ENCODE data around the gene SZT2. TPM values are rescaled to one million over a fixed set of nuclear protein-coding genes. Genes with fewer than 3 reads are reported as not detected.

Gene SZT2
- total and polyA plus RNA-seq, 2 donors (not counting 1 experiment from before 2014, with no cell fraction given), result 7.1 to 26.9 TPM

- no peak for TF ChIP-seq EZH2 (IDR thresholded peaks at IDR 0.05; ENCODE audit: low read length, missing control alignments)
- TF ChIP-seq, protein P1, sequence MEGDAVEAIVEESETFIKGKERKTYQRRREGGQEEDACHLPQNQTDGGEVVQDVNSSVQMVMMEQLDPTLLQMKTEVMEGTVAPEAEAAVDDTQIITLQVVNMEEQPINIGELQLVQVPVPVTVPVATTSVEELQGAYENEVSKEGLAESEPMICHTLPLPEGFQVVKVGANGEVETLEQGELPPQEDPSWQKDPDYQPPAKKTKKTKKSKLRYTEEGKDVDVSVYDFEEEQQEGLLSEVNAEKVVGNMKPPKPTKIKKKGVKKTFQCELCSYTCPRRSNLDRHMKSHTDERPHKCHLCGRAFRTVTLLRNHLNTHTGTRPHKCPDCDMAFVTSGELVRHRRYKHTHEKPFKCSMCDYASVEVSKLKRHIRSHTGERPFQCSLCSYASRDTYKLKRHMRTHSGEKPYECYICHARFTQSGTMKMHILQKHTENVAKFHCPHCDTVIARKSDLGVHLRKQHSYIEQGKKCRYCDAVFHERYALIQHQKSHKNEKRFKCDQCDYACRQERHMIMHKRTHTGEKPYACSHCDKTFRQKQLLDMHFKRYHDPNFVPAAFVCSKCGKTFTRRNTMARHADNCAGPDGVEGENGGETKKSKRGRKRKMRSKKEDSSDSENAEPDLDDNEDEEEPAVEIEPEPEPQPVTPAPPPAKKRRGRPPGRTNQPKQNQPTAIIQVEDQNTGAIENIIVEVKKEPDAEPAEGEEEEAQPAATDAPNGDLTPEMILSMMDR (conservative IDR thresholded peaks at IDR 0.05 in 1 of 2, IDR thresholded peaks at IDR 0.05 in 1 of 2; ENCODE audit: low read depth in 1 of 2, low read length in 2 of 2), result no peak
- Histone ChIP-seq H2AFZ (ENCODE audit: low read length) (no peak overlapping the region), H3K27ac (ENCODE audit: insufficient read depth, low read length) (no peak overlapping the region), H3K4me3 (replicated peaks in 1 of 4; ENCODE audit: control extremely low read depth in 1 of 4, insufficient read depth in 1 of 4, low read depth in 3 of 4, low read length in 4 of 4) (no peak overlapping the region), H3K27me3 (ENCODE audit: control insufficient read depth, insufficient read depth, low read length) (no peaks in the 10 kb centered on the region), H3K4me2 (ENCODE audit: extremely low read depth, insufficient read depth, low read length) (no peak overlapping the region), H3K4me1 (ENCODE audit: control insufficient read depth, extremely low read depth, insufficient read depth, low read length) (no peaks in the 10 kb centered on the region), H3K79me2 (ENCODE audit: control insufficient read depth, insufficient read depth, low read length) (no peaks in the 10 kb centered on the region), H3K36me3 (ENCODE audit: control insufficient read depth, insufficient read depth, low read length) (peaks cover 39% of the 10 kb centered on the region), H3K9ac (ENCODE audit: insufficient read depth, low read length) (no peak overlapping the region), H3K9me3 (ENCODE audit: control insufficient read depth, insufficient read depth, low read depth, low read length) (no peaks in the 10 kb centered on the region), H4K20me1 (ENCODE audit: control insufficient read depth, extremely low read depth, insufficient read depth, low read length) (no peaks in the 10 kb centered on the region)
- no peak for DNase-seq (ENCODE audit: low read depth in 2 of 2)
These were observed 54.6 kb downstream of the SZT2 start for GRCh38 chr1:43444151-43444828.

DNA sequence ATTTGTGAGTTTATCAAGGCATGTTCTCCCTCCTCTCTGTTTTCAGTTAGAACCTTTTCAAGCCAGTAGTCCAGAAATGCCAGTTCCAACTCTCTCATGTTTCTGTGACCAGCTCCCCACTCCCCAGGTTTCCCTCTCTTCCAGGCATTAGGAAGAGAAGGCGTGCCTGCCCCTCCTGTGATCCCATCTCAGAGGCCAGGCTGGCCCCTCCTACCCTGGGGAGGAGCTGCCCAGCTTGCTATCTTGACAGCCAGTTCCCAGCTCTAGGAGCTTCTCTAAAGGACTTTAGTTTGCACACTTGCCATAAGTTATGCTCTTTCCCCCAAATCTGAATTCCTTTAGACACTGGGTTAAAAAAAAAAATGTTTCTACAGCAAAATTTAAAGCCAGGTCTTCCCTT lies 55.1 kb downstream of the SZT2 start:
- no peak for DNase-seq (ENCODE audit: low read depth in 2 of 2)
- H3K27ac ChIP-seq (ENCODE audit: insufficient read depth, low read length), result no peak overlapping the region
- H3K9ac ChIP-seq (ENCODE audit: insufficient read depth, low read length), result no peak overlapping the region

GRCh38 chr1:43445606-43446387 lies 56.1 kb downstream of the SZT2 start:
- H3K36me3 ChIP-seq (ENCODE audit: control insufficient read depth, insufficient read depth, low read length), result peaks cover 46% of the 10 kb centered on the region
- no peak for DNase-seq (ENCODE audit: low read depth in 2 of 2)
- H3K27ac ChIP-seq (ENCODE audit: insufficient read depth, low read length), result no peak overlapping the region

More for the DNA sequence above, 55.1 kb downstream of the SZT2 start:
- no peaks in the 10 kb centered on the region for H3K27me3 ChIP-seq (ENCODE audit: control insufficient read depth, insufficient read depth, low read length)
- no peaks in the 10 kb centered on the region for H3K79me2 ChIP-seq (ENCODE audit: control insufficient read depth, insufficient read depth, low read length)
- no peaks in the 10 kb centered on the region for H3K4me1 ChIP-seq (ENCODE audit: control insufficient read depth, extremely low read depth, insufficient read depth, low read length)
- TF ChIP-seq EZH2 (IDR thresholded peaks at IDR 0.05; ENCODE audit: low read length, missing control alignments), result no peak
- TF ChIP-seq, protein P1 (conservative IDR thresholded peaks at IDR 0.05 in 1 of 2, IDR thresholded peaks at IDR 0.05 in 1 of 2; ENCODE audit: low read depth in 1 of 2, low read length in 2 of 2), result no peak
- no peaks in the 10 kb centered on the region for H3K9me3 ChIP-seq (ENCODE audit: control insufficient read depth, insufficient read depth, low read depth, low read length)
- H4K20me1 ChIP-seq (ENCODE audit: control insufficient read depth, extremely low read depth, insufficient read depth, low read length), result no peaks in the 10 kb centered on the region
- no peak overlapping the region for H3K4me2 ChIP-seq (ENCODE audit: extremely low read depth, insufficient read depth, low read length)
- no peak overlapping the region for H2AFZ ChIP-seq (ENCODE audit: low read length)
- H3K36me3 ChIP-seq (ENCODE audit: control insufficient read depth, insufficient read depth, low read length), result peaks cover 41% of the 10 kb centered on the region
- no peak overlapping the region for H3K4me3 ChIP-seq (replicated peaks in 1 of 4; ENCODE audit: control extremely low read depth in 1 of 4, insufficient read depth in 1 of 4, low read depth in 3 of 4, low read length in 4 of 4)

More at GRCh38 chr1:43445606-43446387, 56.1 kb downstream of the SZT2 start:
- Histone ChIP-seq H3K4me3 (replicated peaks in 1 of 4; ENCODE audit: control extremely low read depth in 1 of 4, insufficient read depth in 1 of 4, low read depth in 3 of 4, low read length in 4 of 4) (no peak overlapping the region), H3K79me2 (ENCODE audit: control insufficient read depth, insufficient read depth, low read length) (no peaks in the 10 kb centered on the region), H2AFZ (ENCODE audit: low read length) (no peak overlapping the region), H3K4me2 (ENCODE audit: extremely low read depth, insufficient read depth, low read length) (no peak overlapping the region), H4K20me1 (ENCODE audit: control insufficient read depth, extremely low read depth, insufficient read depth, low read length) (no peaks in the 10 kb centered on the region), H3K9ac (ENCODE audit: insufficient read depth, low read length) (no peak overlapping the region), H3K4me1 (ENCODE audit: control insufficient read depth, extremely low read depth, insufficient read depth, low read length) (no peaks in the 10 kb centered on the region), H3K9me3 (ENCODE audit: control insufficient read depth, insufficient read depth, low read depth, low read length) (no peaks in the 10 kb centered on the region), H3K27me3 (ENCODE audit: control insufficient read depth, insufficient read depth, low read length) (no peaks in the 10 kb centered on the region)
- TF ChIP-seq EZH2 (IDR thresholded peaks at IDR 0.05; ENCODE audit: low read length, missing control alignments), result no peak
- TF ChIP-seq, protein P1 (conservative IDR thresholded peaks at IDR 0.05 in 1 of 2, IDR thresholded peaks at IDR 0.05 in 1 of 2; ENCODE audit: low read depth in 1 of 2, low read length in 2 of 2), result no peak
